HepG2 (cell line): ENCODE measurements around the gene CDIP1. TPM values are rescaled to one million over a fixed set of nuclear protein-coding genes. Genes with fewer than 3 reads are reported as not detected.
A peak's percentile ranks its signal among the peaks of the same experiment; 100 is the strongest.

Experiments used
- CHD4 ChIP-seq: fragments of 200-600 bp; sonication (generic); IDR thresholded peaks from 2 replicates; pipeline ENCODE4 v1.7.0; 2017; ENCODE audit warnings: mild to moderate bottlenecking, low read length, borderline replicate concordance
- JUNB ChIP-seq: sonication (generic); formaldehyde crosslinking; IDR thresholded peaks from 2 replicates; pipeline ENCODE4 v1.8.0; 2022; ENCODE audit warnings: missing genetic modification reagents, mild to moderate bottlenecking, borderline replicate concordance
- MIXL1 ChIP-seq: IDR thresholded peaks from 2 replicates; pipeline ENCODE4 v1.6.1; 2016
- NBN ChIP-seq: fragments of 450-650 bp; conservative IDR thresholded peaks from 2 replicates; pipeline ENCODE4 v1.6.1; 2017
- NFE2L2 ChIP-seq: fragments of 150-350 bp; IDR thresholded peaks from 2 replicates; pipeline ENCODE4 v1.6.1; 2014; ENCODE audit warnings: low read length
- RCOR2 ChIP-seq: IDR thresholded peaks from 2 replicates; pipeline ENCODE4 v1.6.1; 2016; ENCODE audit warnings: missing biosample characterization, missing genetic modification reagents
- SMARCE1 ChIP-seq: fragments of 450-650 bp; IDR thresholded peaks from 2 replicates; pipeline ENCODE4 v1.6.1; 2017; ENCODE audit warnings: borderline replicate concordance
- ZNF224 ChIP-seq: sonication (generic); formaldehyde crosslinking; IDR thresholded peaks from 2 replicates; pipeline ENCODE4 v1.5.0; 2020; ENCODE audit warnings: mild to moderate bottlenecking, missing genetic modification reagents
- ZNF274 ChIP-seq: sonication (generic); formaldehyde crosslinking; IDR thresholded peaks from 2 replicates; pipeline ENCODE4 v1.5.1; 2020; ENCODE audit warnings: mild to moderate bottlenecking, missing genetic modification reagents
- ZNF567 ChIP-seq: sonication (generic); formaldehyde crosslinking; IDR thresholded peaks from 2 replicates; pipeline ENCODE4 v1.8.1; 2023; ENCODE audit warnings: mild to moderate bottlenecking, missing genetic modification reagents, borderline replicate concordance
- ZNF614 ChIP-seq: IDR thresholded peaks from 2 replicates; pipeline ENCODE4 v1.6.1; 2018; ENCODE audit warnings: missing biosample characterization, missing genetic modification reagents, inconsistent platforms, borderline replicate concordance
- ZNF772 ChIP-seq: sonication (generic); formaldehyde crosslinking; IDR thresholded peaks from 2 replicates; pipeline ENCODE4 v1.5.0; 2020; ENCODE audit warnings: mild to moderate bottlenecking, missing genetic modification reagents
- polyA plus RNA-seq, 8 experiments: library from polyadenylated mRNA; depleted of rRNA in 3 of 8; stranded (reverse) in 7 of 8; unstranded in 1 of 8; fragments of >200 nt; fragmentation: Illumina TruSeq in 4 of 8; extraction: Trizol in 4 of 8; gene quantifications; 2 replicates each; pipeline versions ENCODE4 v1.2.1 to v1.2.3, GENCODE V29; 2011 to 2016; ENCODE audit warnings: low read depth in 4 of 8, missing spikeins in 1 of 8, mixed read lengths in 1 of 8; ENCODE audit not compliant: insufficient read depth in 1 of 8
- total RNA-seq, 5 experiments: library from RNA; depleted of rRNA; stranded (reverse); fragments of >200 nt; fragmentation: Illumina TruSeq; extraction: Trizol; gene quantifications; 2 replicates each; pipeline ENCODE4 v1.2.3, GENCODE V29; 2016; ENCODE audit warnings: low read depth in 1 of 5
- TF ChIP-seq, protein P1 (sequence below): IDR thresholded peaks from 2 replicates; pipeline ENCODE4 v1.6.1; 2016; ENCODE audit warnings: low read depth, missing genetic modification reagents, missing compliant biosample characterization
- TF ChIP-seq, protein P2 (sequence below): sonication (generic); formaldehyde crosslinking; IDR thresholded peaks from 2 replicates; pipeline ENCODE4 v1.8.0; 2022; ENCODE audit warnings: missing genetic modification reagents, mild to moderate bottlenecking, borderline replicate concordance
- TF ChIP-seq, protein P3 (sequence below): sonication (generic); formaldehyde crosslinking; IDR thresholded peaks from 2 replicates; pipeline ENCODE4 v1.8.1; 2022; ENCODE audit warnings: low read depth, mild to moderate bottlenecking, missing genetic modification reagents
- TF ChIP-seq, protein P4 (sequence below): sonication (generic); formaldehyde crosslinking; IDR thresholded peaks from 2 replicates; pipeline ENCODE4 v1.9.0; 2022; ENCODE audit warnings: missing genetic modification reagents, mild to moderate bottlenecking, borderline replicate concordance
- TF ChIP-seq, protein P5 (sequence below): sonication (generic); formaldehyde crosslinking; IDR thresholded peaks from 2 replicates; pipeline ENCODE4 v1.4.0; 2020; ENCODE audit warnings: low read depth, mild to moderate bottlenecking, missing genetic modification reagents

Gene CDIP1
- total and polyA plus RNA-seq, 2 of the 13 experiments (the other 11 are each of a cell fraction or from before 2014, with no cell fraction given): 31.2 to 56.7 TPM

DNA sequence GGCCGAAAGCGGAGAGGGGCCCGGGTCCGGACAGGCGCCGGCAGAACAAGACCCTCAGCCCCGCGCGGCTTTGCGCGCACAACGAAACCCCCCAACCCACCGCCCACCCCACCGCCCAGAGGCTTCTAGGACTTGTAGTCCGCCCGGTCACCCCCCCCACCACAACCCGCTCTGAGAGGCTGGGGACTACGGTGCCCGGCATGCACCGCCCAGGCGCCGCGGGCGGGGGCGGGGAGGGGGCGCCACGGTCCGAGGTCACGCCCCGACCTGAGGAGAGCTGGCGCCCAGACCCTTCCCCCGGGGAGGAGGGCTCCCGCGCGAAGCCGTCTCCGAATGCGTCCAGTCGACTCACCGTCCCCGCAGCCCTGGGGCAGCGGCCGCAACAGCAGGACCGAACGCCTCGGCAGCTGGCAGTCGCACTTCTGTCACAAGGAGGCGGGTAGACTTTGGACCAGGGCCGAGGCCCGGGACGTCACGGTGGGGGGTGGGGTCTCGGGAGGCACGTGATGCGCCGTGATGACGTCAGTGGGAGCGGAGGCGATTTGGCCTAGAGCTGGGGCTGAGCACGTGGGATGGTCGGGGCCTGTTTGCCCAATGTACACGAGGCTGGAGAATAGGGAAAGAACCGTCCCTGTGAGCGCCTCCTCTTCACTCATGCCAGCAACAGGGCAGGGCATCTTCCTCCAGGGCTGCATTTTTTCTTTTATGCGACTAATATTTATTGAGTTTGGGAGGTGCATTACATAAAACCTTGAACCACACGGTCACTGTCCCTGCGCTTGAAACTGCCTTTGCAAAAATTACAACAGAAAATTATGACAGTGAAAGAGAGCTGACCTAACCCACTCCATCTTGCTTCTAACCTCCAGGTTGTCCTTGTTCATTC, at the start of gene CDIP1 (continued):
- TF ChIP-seq, protein P1, sequence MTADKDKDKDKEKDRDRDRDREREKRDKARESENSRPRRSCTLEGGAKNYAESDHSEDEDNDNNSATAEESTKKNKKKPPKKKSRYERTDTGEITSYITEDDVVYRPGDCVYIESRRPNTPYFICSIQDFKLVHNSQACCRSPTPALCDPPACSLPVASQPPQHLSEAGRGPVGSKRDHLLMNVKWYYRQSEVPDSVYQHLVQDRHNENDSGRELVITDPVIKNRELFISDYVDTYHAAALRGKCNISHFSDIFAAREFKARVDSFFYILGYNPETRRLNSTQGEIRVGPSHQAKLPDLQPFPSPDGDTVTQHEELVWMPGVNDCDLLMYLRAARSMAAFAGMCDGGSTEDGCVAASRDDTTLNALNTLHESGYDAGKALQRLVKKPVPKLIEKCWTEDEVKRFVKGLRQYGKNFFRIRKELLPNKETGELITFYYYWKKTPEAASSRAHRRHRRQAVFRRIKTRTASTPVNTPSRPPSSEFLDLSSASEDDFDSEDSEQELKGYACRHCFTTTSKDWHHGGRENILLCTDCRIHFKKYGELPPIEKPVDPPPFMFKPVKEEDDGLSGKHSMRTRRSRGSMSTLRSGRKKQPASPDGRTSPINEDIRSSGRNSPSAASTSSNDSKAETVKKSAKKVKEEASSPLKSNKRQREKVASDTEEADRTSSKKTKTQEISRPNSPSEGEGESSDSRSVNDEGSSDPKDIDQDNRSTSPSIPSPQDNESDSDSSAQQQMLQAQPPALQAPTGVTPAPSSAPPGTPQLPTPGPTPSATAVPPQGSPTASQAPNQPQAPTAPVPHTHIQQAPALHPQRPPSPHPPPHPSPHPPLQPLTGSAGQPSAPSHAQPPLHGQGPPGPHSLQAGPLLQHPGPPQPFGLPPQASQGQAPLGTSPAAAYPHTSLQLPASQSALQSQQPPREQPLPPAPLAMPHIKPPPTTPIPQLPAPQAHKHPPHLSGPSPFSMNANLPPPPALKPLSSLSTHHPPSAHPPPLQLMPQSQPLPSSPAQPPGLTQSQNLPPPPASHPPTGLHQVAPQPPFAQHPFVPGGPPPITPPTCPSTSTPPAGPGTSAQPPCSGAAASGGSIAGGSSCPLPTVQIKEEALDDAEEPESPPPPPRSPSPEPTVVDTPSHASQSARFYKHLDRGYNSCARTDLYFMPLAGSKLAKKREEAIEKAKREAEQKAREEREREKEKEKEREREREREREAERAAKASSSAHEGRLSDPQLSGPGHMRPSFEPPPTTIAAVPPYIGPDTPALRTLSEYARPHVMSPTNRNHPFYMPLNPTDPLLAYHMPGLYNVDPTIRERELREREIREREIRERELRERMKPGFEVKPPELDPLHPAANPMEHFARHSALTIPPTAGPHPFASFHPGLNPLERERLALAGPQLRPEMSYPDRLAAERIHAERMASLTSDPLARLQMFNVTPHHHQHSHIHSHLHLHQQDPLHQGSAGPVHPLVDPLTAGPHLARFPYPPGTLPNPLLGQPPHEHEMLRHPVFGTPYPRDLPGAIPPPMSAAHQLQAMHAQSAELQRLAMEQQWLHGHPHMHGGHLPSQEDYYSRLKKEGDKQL: peak; percentile 90; the same call in 1 of the 2 replicates
- TF ChIP-seq ZNF567 (CRISPR knock-in tag): peak; percentile 95; the same call in 1 of the 2 replicates
- peak; percentile 97 for TF ChIP-seq MIXL1 (CRISPR knock-in tag)
- TF ChIP-seq ZNF614: peak; percentile 98
- peak; percentile 74 for TF ChIP-seq RCOR2 (CRISPR knock-in tag)
- TF ChIP-seq, protein P2, sequence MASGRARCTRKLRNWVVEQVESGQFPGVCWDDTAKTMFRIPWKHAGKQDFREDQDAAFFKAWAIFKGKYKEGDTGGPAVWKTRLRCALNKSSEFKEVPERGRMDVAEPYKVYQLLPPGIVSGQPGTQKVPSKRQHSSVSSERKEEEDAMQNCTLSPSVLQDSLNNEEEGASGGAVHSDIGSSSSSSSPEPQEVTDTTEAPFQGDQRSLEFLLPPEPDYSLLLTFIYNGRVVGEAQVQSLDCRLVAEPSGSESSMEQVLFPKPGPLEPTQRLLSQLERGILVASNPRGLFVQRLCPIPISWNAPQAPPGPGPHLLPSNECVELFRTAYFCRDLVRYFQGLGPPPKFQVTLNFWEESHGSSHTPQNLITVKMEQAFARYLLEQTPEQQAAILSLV (CRISPR knock-in tag): peak; percentile 98
- TF ChIP-seq JUNB: peak; percentile 96
- TF ChIP-seq, protein P3, sequence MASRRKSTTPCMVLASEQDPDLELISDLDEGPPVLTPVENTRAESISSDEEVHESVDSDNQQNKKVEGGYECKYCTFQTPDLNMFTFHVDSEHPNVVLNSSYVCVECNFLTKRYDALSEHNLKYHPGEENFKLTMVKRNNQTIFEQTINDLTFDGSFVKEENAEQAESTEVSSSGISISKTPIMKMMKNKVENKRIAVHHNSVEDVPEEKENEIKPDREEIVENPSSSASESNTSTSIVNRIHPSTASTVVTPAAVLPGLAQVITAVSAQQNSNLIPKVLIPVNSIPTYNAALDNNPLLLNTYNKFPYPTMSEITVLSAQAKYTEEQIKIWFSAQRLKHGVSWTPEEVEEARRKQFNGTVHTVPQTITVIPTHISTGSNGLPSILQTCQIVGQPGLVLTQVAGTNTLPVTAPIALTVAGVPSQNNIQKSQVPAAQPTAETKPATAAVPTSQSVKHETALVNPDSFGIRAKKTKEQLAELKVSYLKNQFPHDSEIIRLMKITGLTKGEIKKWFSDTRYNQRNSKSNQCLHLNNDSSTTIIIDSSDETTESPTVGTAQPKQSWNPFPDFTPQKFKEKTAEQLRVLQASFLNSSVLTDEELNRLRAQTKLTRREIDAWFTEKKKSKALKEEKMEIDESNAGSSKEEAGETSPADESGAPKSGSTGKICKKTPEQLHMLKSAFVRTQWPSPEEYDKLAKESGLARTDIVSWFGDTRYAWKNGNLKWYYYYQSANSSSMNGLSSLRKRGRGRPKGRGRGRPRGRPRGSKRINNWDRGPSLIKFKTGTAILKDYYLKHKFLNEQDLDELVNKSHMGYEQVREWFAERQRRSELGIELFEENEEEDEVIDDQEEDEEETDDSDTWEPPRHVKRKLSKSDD (CRISPR knock-in tag): peak; percentile 98
- TF ChIP-seq, protein P4, sequence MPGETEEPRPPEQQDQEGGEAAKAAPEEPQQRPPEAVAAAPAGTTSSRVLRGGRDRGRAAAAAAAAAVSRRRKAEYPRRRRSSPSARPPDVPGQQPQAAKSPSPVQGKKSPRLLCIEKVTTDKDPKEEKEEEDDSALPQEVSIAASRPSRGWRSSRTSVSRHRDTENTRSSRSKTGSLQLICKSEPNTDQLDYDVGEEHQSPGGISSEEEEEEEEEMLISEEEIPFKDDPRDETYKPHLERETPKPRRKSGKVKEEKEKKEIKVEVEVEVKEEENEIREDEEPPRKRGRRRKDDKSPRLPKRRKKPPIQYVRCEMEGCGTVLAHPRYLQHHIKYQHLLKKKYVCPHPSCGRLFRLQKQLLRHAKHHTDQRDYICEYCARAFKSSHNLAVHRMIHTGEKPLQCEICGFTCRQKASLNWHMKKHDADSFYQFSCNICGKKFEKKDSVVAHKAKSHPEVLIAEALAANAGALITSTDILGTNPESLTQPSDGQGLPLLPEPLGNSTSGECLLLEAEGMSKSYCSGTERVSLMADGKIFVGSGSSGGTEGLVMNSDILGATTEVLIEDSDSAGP (CRISPR knock-in tag): peak; percentile 94
- TF ChIP-seq ZNF274 (CRISPR knock-in tag): peak; percentile 99
- TF ChIP-seq NBN: no peak
- peak; percentile 13; the same call in 1 of the 2 replicates for TF ChIP-seq NFE2L2
- peak; percentile 100 for TF ChIP-seq ZNF772 (CRISPR knock-in tag)
- no peak for TF ChIP-seq SMARCE1
- TF ChIP-seq, protein P5, sequence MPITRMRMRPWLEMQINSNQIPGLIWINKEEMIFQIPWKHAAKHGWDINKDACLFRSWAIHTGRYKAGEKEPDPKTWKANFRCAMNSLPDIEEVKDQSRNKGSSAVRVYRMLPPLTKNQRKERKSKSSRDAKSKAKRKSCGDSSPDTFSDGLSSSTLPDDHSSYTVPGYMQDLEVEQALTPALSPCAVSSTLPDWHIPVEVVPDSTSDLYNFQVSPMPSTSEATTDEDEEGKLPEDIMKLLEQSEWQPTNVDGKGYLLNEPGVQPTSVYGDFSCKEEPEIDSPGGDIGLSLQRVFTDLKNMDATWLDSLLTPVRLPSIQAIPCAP (CRISPR knock-in tag): 0 out of 2 replicates have a peak, but pooled peaks have one; percentile 55
- no peak for TF ChIP-seq CHD4
- TF ChIP-seq ZNF224 (CRISPR knock-in tag): peak; percentile 98
